H1 (cell line): ENCODE measurements around the gene ANKRD17. TPM values are rescaled to one million over a fixed set of nuclear protein-coding genes. Genes with fewer than 3 reads are reported as not detected.
"Not testable (repeated sequence)": the region's sequence is repeated elsewhere in the genome, so short reads cannot be mapped to it uniquely, and the experiment has no call there.

Source experiments
- CTCF ChIA-PET: fragments of 300-600 bp; sonication (Branson Sonifier 250); formaldehyde crosslinking; loops from one replicate; lab custom pipeline; 2021; ENCODE audit not compliant: partially characterized antibody; lab: Charles Lee
- POLR2A ChIA-PET: fragments of 300-600 bp; sonication (Branson Sonifier 250); formaldehyde crosslinking; loops from one replicate; lab custom pipeline; 2021; ENCODE audit warnings: inconsistent platforms; ENCODE audit not compliant: partially characterized antibody; lab: Charles Lee
- DNase-seq, 2 experiments: peaks; one replicate each; pipeline versions ENCODE4 v3.0.0 to v3.0.0-alpha.2; 2010 to 2022; ENCODE audit warnings: low spot score in 2 of 2, low read depth in 1 of 2, mixed read lengths in 1 of 2
- FAIRE-seq: peaks from 2 replicates; lab custom pipeline; 2011; peaks lifted over from hg19 to GRCh38; lab: Jason Lieb, UNC
- H2AFZ ChIP-seq: 2 replicates; pipeline ENCODE4 v1.8.1; 2012; ENCODE audit warnings: low read length, inconsistent platforms
- H2AK5ac ChIP-seq: 2 replicates; pipeline ENCODE4 v1.6.1; 2013; ENCODE audit warnings: low read depth, low read length
- H2BK120ac ChIP-seq: replicated peaks from 2 replicates; pipeline ENCODE3; 2013; ENCODE audit warnings: low read depth, low read length, inconsistent platforms
- H2BK12ac ChIP-seq: 2 replicates; pipeline ENCODE4 v1.6.1; 2013; ENCODE audit warnings: low read depth, low read length
- H2BK15ac ChIP-seq: 2 replicates; pipeline ENCODE4 v1.6.1; 2013; ENCODE audit warnings: low read length
- H2BK20ac ChIP-seq: 2 replicates; pipeline ENCODE4 v1.6.1; 2013; ENCODE audit warnings: low read length
- H2BK5ac ChIP-seq: 2 replicates; pipeline ENCODE4 v1.6.1; 2013; ENCODE audit warnings: low read depth, low read length
- H3K14ac ChIP-seq: 2 replicates; pipeline ENCODE4 v1.6.1; 2013; ENCODE audit warnings: inconsistent platforms; ENCODE audit not compliant: insufficient read length
- H3K18ac ChIP-seq: 2 replicates; pipeline ENCODE4 v1.6.1; 2013; ENCODE audit warnings: low read length; ENCODE audit errors: extremely low read depth
- H3K23ac ChIP-seq: 2 replicates; pipeline ENCODE4 v1.6.1; 2013; ENCODE audit warnings: inconsistent platforms; ENCODE audit not compliant: insufficient read length
- H3K23me2 ChIP-seq: 2 replicates; pipeline ENCODE4 v1.6.1; 2013; ENCODE audit warnings: low read depth, low read length
- H3K27ac ChIP-seq: 2 replicates; pipeline ENCODE4 v1.6.1; 2011; ENCODE audit warnings: low read depth, low read length, inconsistent platforms
- H3K27me3 ChIP-seq, 4 experiments: replicated peaks in 1 of 4; 1 replicate in 1 of 4; 2 replicates in 3 of 4; pipeline versions ENCODE4 v1.6.1 to v1.8.1; 2011 to 2013; ENCODE audit warnings: low read length in 3 of 4, mild to moderate bottlenecking in 3 of 4, inconsistent platforms in 2 of 4, mixed read lengths in 2 of 4, moderate library complexity in 1 of 4; ENCODE audit not compliant: control insufficient read depth in 3 of 4, insufficient read depth in 3 of 4; ENCODE audit errors: extremely low read depth in 1 of 4
- H3K36me3 ChIP-seq, 4 experiments: 2 replicates each; pipeline versions ENCODE4 v1.6.1 to v1.8.1; 2011 to 2013; ENCODE audit warnings: mild to moderate bottlenecking in 4 of 4, low read length in 3 of 4, moderate library complexity in 2 of 4, control low read depth in 1 of 4, inconsistent platforms in 1 of 4; ENCODE audit not compliant: insufficient read depth in 4 of 4, control insufficient read depth in 2 of 4
- H3K4ac ChIP-seq: replicated peaks from 2 replicates; pipeline ENCODE3; 2013; ENCODE audit warnings: low read length, low read depth, mixed read lengths, inconsistent platforms; ENCODE audit not compliant: insufficient read length
- H3K4me1 ChIP-seq, 4 experiments: replicated peaks in 1 of 4; 1 replicate in 1 of 4; 2 replicates in 3 of 4; pipeline versions ENCODE4 v1.6.1 to v1.8.1; 2011 to 2013; ENCODE audit warnings: low read length in 3 of 4, inconsistent platforms in 2 of 4, mixed read lengths in 1 of 4; ENCODE audit not compliant: insufficient read depth in 4 of 4, control insufficient read depth in 3 of 4
- H3K4me2 ChIP-seq, 2 experiments: 2 replicates each; pipeline versions ENCODE4 v1.6.1 to v1.8.1; 2011 to 2013; ENCODE audit warnings: low read depth in 2 of 2, low read length in 2 of 2, control low read depth in 1 of 2, inconsistent platforms in 1 of 2, mild to moderate bottlenecking in 1 of 2; ENCODE audit not compliant: insufficient read depth in 1 of 2
- H3K4me3 ChIP-seq, 4 experiments: fragments of 200-600, 300-600 bp in 1 of 4; sonication (generic), shearing (Covaris generic), sonication (Bioruptor Twin) in 1 of 4; 2 replicates each; pipeline versions ENCODE4 v1.5.1 to v1.8.1; 2011 to 2016; ENCODE audit warnings: low read length in 4 of 4, low read depth in 3 of 4, control low read depth in 2 of 4, inconsistent platforms in 2 of 4, mild to moderate bottlenecking in 2 of 4, mixed read lengths in 1 of 4, moderate library complexity in 1 of 4; ENCODE audit not compliant: insufficient read depth in 2 of 4; ENCODE audit errors: extremely low read depth in 1 of 4
- H3K56ac ChIP-seq: replicated peaks from 2 replicates; pipeline ENCODE3; 2013; ENCODE audit warnings: low read depth, mild to moderate bottlenecking, mixed read lengths, low read length, inconsistent platforms; ENCODE audit not compliant: insufficient read length
- H3K79me1 ChIP-seq: 2 replicates; pipeline ENCODE4 v1.6.1; 2013; ENCODE audit warnings: low read depth, low read length, control low read depth
- H3K79me2 ChIP-seq, 2 experiments: 2 replicates each; pipeline versions ENCODE4 v1.6.1 to v1.8.1; 2012 to 2013; ENCODE audit warnings: low read length in 2 of 2, mild to moderate bottlenecking in 2 of 2, inconsistent platforms in 1 of 2; ENCODE audit not compliant: insufficient read depth in 2 of 2, control insufficient read depth in 1 of 2
- H3K9ac ChIP-seq, 4 experiments: replicated peaks in 1 of 4; 1 replicate in 1 of 4; 2 replicates in 3 of 4; pipeline versions ENCODE4 v1.6.1 to v1.8.1; 2011 to 2013; ENCODE audit warnings: low read depth in 3 of 4, low read length in 3 of 4, control low read depth in 2 of 4, mild to moderate bottlenecking in 2 of 4, moderate library complexity in 2 of 4, inconsistent platforms in 1 of 4; ENCODE audit errors: extremely low read depth in 1 of 4
- H3K9me3 ChIP-seq, 2 experiments: 2 replicates each; pipeline versions ENCODE4 v1.6.1 to v1.8.1; 2012 to 2013; ENCODE audit warnings: mild to moderate bottlenecking in 2 of 2, moderate library complexity in 2 of 2, control low read depth in 1 of 2, inconsistent platforms in 1 of 2, low read depth in 1 of 2, low read length in 1 of 2, mixed read lengths in 1 of 2; ENCODE audit not compliant: insufficient read depth in 2 of 2
- H4K20me1 ChIP-seq, 2 experiments: replicated peaks in 1 of 2; 2 replicates each; pipeline versions ENCODE3 to v1.8.1; 2011 to 2013; ENCODE audit warnings: inconsistent platforms in 2 of 2, low read length in 2 of 2, mild to moderate bottlenecking in 1 of 2; ENCODE audit not compliant: insufficient read depth in 2 of 2, control insufficient read depth in 1 of 2
- H4K5ac ChIP-seq: 2 replicates; pipeline ENCODE4 v1.6.1; 2013; ENCODE audit warnings: low read length, low read depth, mixed read lengths, inconsistent platforms; ENCODE audit not compliant: insufficient read length
- H4K8ac ChIP-seq: 2 replicates; pipeline ENCODE4 v1.8.0; 2013; ENCODE audit warnings: mild to moderate bottlenecking, moderate library complexity, low read length, inconsistent platforms; ENCODE audit not compliant: insufficient read depth; ENCODE audit errors: extremely low read depth
- H4K91ac ChIP-seq: replicated peaks from 2 replicates; pipeline ENCODE3; 2013; ENCODE audit warnings: low read length, mixed read lengths, inconsistent platforms; ENCODE audit not compliant: insufficient read length
- WGBS, 2 experiments: shearing (Covaris generic) in 1 of 2; methylation state at CpG; one replicate each; pipeline versions ENCODE4 v1.1.6 to v1.1.7; 2013 to 2015; ENCODE audit warnings: low lambda C conversion rate in 2 of 2, mixed read lengths in 2 of 2, inconsistent platforms in 1 of 2, low coverage in 1 of 2, missing lambda C conversion rate in 1 of 2; ENCODE audit not compliant: insufficient replicate concordance in 2 of 2, insufficient coverage in 1 of 2, insufficient read length in 1 of 2; ENCODE audit errors: extremely low coverage in 1 of 2, missing lambda C conversion rate in 1 of 2; 5-methylcytosine and 5-hydroxymethylcytosine counted together
- polyA plus RNA-seq, 7 experiments: library from polyadenylated mRNA; depleted of rRNA in 3 of 7; stranded (reverse) in 5 of 7; unstranded in 2 of 7; fragments of >200 nt in 5 of 7; fragments of 200-250 nt in 2 of 7; gene quantifications; 1 replicate in 5 of 7; 2 replicates in 1 of 7; 4 replicates in 1 of 7; pipeline versions ENCODE4 v1.2.1 to v1.2.3, GENCODE V29; 2011 to 2013; ENCODE audit warnings: missing spikeins in 2 of 7, mixed read lengths in 2 of 7
- total RNA-seq: library from RNA; stranded (reverse); fragmentation: NEBNext Ultra II Directional; extraction: Animal tissue kit (Norgen Biotek cat#: 25700); gene quantifications from 2 replicates; pipeline ENCODE4 v1.2.1, GENCODE V29; 2021

ANKRD17 gene
- total and polyA plus RNA-seq, 2 of the 8 experiments (the other 6 are each of a cell fraction or from before 2014, with no cell fraction given) = 42.4 to 93.7 TPM

DNA sequence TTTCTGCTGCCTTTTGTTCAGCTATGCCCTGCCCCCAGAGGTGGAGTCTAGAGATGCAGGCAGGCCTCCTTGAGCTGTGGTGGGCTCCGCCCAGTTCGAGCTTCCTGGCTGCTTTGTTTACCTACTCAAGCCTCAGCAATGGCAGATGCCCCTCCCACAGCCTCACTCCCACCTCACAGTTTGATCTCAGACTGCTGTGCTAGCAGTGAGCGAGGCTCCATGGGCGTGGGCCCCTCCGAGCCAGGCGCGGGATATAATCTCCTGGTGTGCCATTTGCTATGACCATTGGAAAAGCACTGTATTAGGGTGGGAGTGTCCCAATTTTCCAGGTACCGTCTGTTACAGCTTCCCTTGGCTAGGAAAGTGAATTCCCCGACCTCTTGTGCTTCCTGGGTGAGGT, 34.1 kb upstream of the ANKRD17 start:
- H3K4me2 ChIP-seq, H4K20me1 ChIP-seq, H3K79me2 ChIP-seq, H3K56ac ChIP-seq, H3K4me3 ChIP-seq, H2AFZ ChIP-seq, H2BK12ac ChIP-seq, H3K23me2 ChIP-seq, H3K18ac ChIP-seq, H3K4ac ChIP-seq, H3K23ac ChIP-seq, H2AK5ac ChIP-seq, H3K27ac ChIP-seq, H3K79me1 ChIP-seq, H2BK120ac ChIP-seq, H2BK15ac ChIP-seq, H3K9ac ChIP-seq, H2BK5ac ChIP-seq, POLR2A ChIA-PET, H4K91ac ChIP-seq, H4K5ac ChIP-seq, H3K27me3 ChIP-seq, H2BK20ac ChIP-seq, FAIRE-seq, H3K4me1 ChIP-seq, DNase-seq, H4K8ac ChIP-seq, H3K14ac ChIP-seq, H3K36me3 ChIP-seq: not testable (repeated sequence)
- peaks cover 13 to 21% of the 10 kb centered on the region in 2 experiments for H3K9me3 ChIP-seq
- CTCF ChIA-PET = interaction anchor here (0.8 kb wide), 1 partner anchor 26 kb away, joined by 3 read pairs; no protein-coding TSS in a partner anchor
- WGBS, 2 experiments = 86% methylated on average over 9 of the region's 9 CpGs; no CpG with 5 or more reads in 1 of the 2 experiments
